ENCODE data around the gene PRKD2. TPM values are rescaled to one million over a fixed set of nuclear protein-coding genes. Genes with fewer than 3 reads are reported as not detected.
"Not testable (repeated sequence)": the region's sequence is repeated elsewhere in the genome, so short reads cannot be mapped to it uniquely, and the experiment has no call there.

PRKD2 gene
- total RNA-seq, 1 donor from 2014 or later = 9.6 TPM

- DNase-seq (ENCODE audit: missing footprints) (peak; percentile 45), ATAC-seq (no peak)
- intact Hi-C loops (cut with DNase I) = no loop called here
These were observed 816 bp upstream of the PRKD2 start for GRCh38 chr19:46717716-46718143.

- intact Hi-C loops (cut with DNase I) = no loop called here
- ATAC-seq = no peak
- no peak for DNase-seq (ENCODE audit: missing footprints)
These were observed 261 bp downstream of the PRKD2 start for GRCh38 chr19:46716672-46717033.

- intact Hi-C loops (cut with DNase I) = no loop called here
- ATAC-seq = no peak
These were observed 791 bp downstream of the PRKD2 start for GRCh38 chr19:46715975-46716671.

GRCh38 chr19:46715620-46715974, 1.3 kb downstream of the PRKD2 start:
- DNase-seq (ENCODE audit: missing footprints) (no peak), ATAC-seq (no peak)
- intact Hi-C loops (cut with DNase I) = no loop called here

More at GRCh38 chr19:46715975-46716671, 791 bp downstream of the PRKD2 start:
- no peak for DNase-seq (ENCODE audit: missing footprints)

GRCh38 chr19:46714444-46715106, 2.3 kb downstream of the PRKD2 start:
- intact Hi-C loops (cut with DNase I) = no loop called here
- no peak for DNase-seq (ENCODE audit: missing footprints)
- ATAC-seq = no peak

GRCh38 chr19:46713781-46714443, 3.0 kb downstream of the PRKD2 start:
- DNase-seq (ENCODE audit: missing footprints) = peak; percentile 93
- intact Hi-C loops (cut with DNase I) = no loop called here
- peak; percentile 59 for ATAC-seq

GRCh38 chr19:46712768-46713338, 4.1 kb downstream of the PRKD2 start:
- ATAC-seq; DNase-seq (ENCODE audit: missing footprints); intact Hi-C loops (cut with DNase I): not testable (repeated sequence)

GRCh38 chr19:46710687-46711086, 6.2 kb downstream of the PRKD2 start:
- ATAC-seq (no peak), DNase-seq (ENCODE audit: missing footprints) (no peak)
- intact Hi-C loops (cut with DNase I) = no loop called here

- DNase-seq (ENCODE audit: missing footprints) (peak; percentile 91), ATAC-seq (peak; percentile 69)
- intact Hi-C loops (cut with DNase I) = loop anchor here (1.0 to 5.0 kb wide), 2 partner anchors 24 to 43 kb away; partner anchors contain the start of genes FKRP and STRN4
These were observed 12.4 kb downstream of the PRKD2 start for GRCh38 chr19:46704379-46705076.

GRCh38 chr19:46700704-46701103, 16.2 kb downstream of the PRKD2 start:
- intact Hi-C loops (cut with DNase I) = loop anchor here (5.0 kb wide), 1 partner anchor 47 kb away; the partner anchor contains the start of genes FKRP and STRN4
- ATAC-seq (no peak), DNase-seq (ENCODE audit: missing footprints) (no peak)

GRCh38 chr19:46698395-46699321, 18.3 kb downstream of the PRKD2 start:
- no peak for DNase-seq (ENCODE audit: missing footprints)
- ATAC-seq = no peak
- intact Hi-C loops (cut with DNase I) = no loop called here

GRCh38 chr19:46697204-46697960, 19.5 kb downstream of the PRKD2 start:
- DNase-seq (ENCODE audit: missing footprints) (peak; percentile 89), ATAC-seq (peak; percentile 97)
- intact Hi-C loops (cut with DNase I) = no loop called here

- DNase-seq (ENCODE audit: missing footprints) = no peak
- intact Hi-C loops (cut with DNase I) = no loop called here
- ATAC-seq = no peak
These were observed 20.1 kb downstream of the PRKD2 start for GRCh38 chr19:46696866-46697203.

- intact Hi-C loops (cut with DNase I) = no loop called here
- ATAC-seq (no peak), DNase-seq (ENCODE audit: missing footprints) (no peak)
These were observed 20.9 kb downstream of the PRKD2 start for GRCh38 chr19:46696052-46696451.

GRCh38 chr19:46693760-46694159, 23.2 kb downstream of the PRKD2 start:
- ATAC-seq (no peak), DNase-seq (ENCODE audit: missing footprints) (no peak)
- intact Hi-C loops (cut with DNase I) = no loop called here

- ATAC-seq (no peak), DNase-seq (ENCODE audit: missing footprints) (no peak)
- intact Hi-C loops (cut with DNase I) = no loop called here
These were observed 23.8 kb downstream of the PRKD2 start for GRCh38 chr19:46692918-46693722.

GRCh38 chr19:46691948-46692347, 25.0 kb downstream of the PRKD2 start:
- no peak for DNase-seq (ENCODE audit: missing footprints)
- intact Hi-C loops (cut with DNase I) = no loop called here
- no peak for ATAC-seq

Data from Right ventricle myocardium inferior (tissue), 1 donor.